K562 (cell line): ENCODE measurements around the gene ERMARD. TPM values are rescaled to one million over a fixed set of nuclear protein-coding genes. Genes with fewer than 3 reads are reported as not detected.

Source experiments
- CBFA2T2 ChIP-seq: fragments of 450-650 bp; conservative IDR thresholded peaks from 2 replicates; pipeline ENCODE4 v1.6.1; 2017; ENCODE audit warnings: mild to moderate bottlenecking
- E2F1 ChIP-seq: sonication (generic); formaldehyde crosslinking; IDR thresholded peaks from 2 replicates; pipeline ENCODE4 v1.8.1; 2023; ENCODE audit warnings: mild to moderate bottlenecking, missing genetic modification reagents, moderate library complexity
- E2F8 ChIP-seq: fragments of 450-650 bp; IDR thresholded peaks from 2 replicates; pipeline ENCODE4 v1.7.1; 2018; ENCODE audit warnings: mild to moderate bottlenecking, low read depth; ENCODE audit not compliant: partially characterized antibody
- ETS2 ChIP-seq: IDR thresholded peaks from 2 replicates; pipeline ENCODE4 v1.6.1; 2016; ENCODE audit warnings: borderline replicate concordance, missing genetic modification characterization, mild to moderate bottlenecking, moderate library complexity, missing compliant biosample characterization; ENCODE audit not compliant: poor library complexity, severe bottlenecking
- GTF2A2 ChIP-seq: IDR thresholded peaks from 2 replicates; pipeline ENCODE4 v1.6.1; 2016; ENCODE audit warnings: mild to moderate bottlenecking, missing genetic modification characterization, missing compliant biosample characterization
- HDAC2 ChIP-seq: fragments of 450-650 bp; IDR thresholded peaks from 2 replicates; pipeline ENCODE4 v1.6.1; 2016; ENCODE audit warnings: mild to moderate bottlenecking
- HDAC6 ChIP-seq: IDR thresholded peaks from 2 replicates; pipeline ENCODE4 v1.6.1; 2012; ENCODE audit warnings: low read depth, mild to moderate bottlenecking, control low read depth, inconsistent platforms, low read length, moderate library complexity
- KHSRP ChIP-seq: fragments of 450-650 bp; IDR thresholded peaks from 2 replicates; pipeline ENCODE4 v1.6.1; 2017
- KLF10 ChIP-seq: fragments of 250-450 bp; sonication (Bioruptor Pico); IDR thresholded peaks from 2 replicates; pipeline ENCODE4 v1.6.1; 2021; ENCODE audit warnings: matching md5 sums
- MCM2 ChIP-seq: fragments of 450-650 bp; IDR thresholded peaks from 2 replicates; pipeline ENCODE4 v1.6.1; 2017; ENCODE audit warnings: low read depth, mild to moderate bottlenecking
- MEF2A ChIP-seq: IDR thresholded peaks from 2 replicates; pipeline ENCODE4 v1.6.1; 2011; ENCODE audit warnings: low read depth, mild to moderate bottlenecking, low read length, moderate library complexity; ENCODE audit not compliant: control insufficient read depth
- MTA3 ChIP-seq: fragments of 450-650 bp; formaldehyde crosslinking; IDR thresholded peaks from 2 replicates; pipeline ENCODE4 v1.6.1; 2017; ENCODE audit warnings: mild to moderate bottlenecking, borderline replicate concordance
- RAD21 ChIP-seq, 2 experiments: fragments of 250-450 bp in 1 of 2; fragments of 450-650 bp in 1 of 2; sonication (Bioruptor Pico) in 1 of 2; formaldehyde crosslinking in 1 of 2; IDR thresholded peaks in 1 of 2; conservative IDR thresholded peaks in 1 of 2; 2 replicates each; pipeline versions ENCODE4 v1.4.0 to v1.8.0; 2020 to 2022; ENCODE audit warnings: mild to moderate bottlenecking in 2 of 2, moderate library complexity in 1 of 2
- SNAPC5 ChIP-seq: fragments of 250-450 bp; sonication (Bioruptor Pico); IDR thresholded peaks from 2 replicates; pipeline ENCODE4 v1.8.0; 2021; ENCODE audit warnings: moderate library complexity, mild to moderate bottlenecking, inconsistent platforms
- SPI1 ChIP-seq: IDR thresholded peaks from 2 replicates; pipeline ENCODE4 v1.6.1; 2011; ENCODE audit warnings: low read depth, low read length, control low read depth, borderline replicate concordance
- U2AF2 ChIP-seq: fragments of 200-400 bp; formaldehyde crosslinking; optimal IDR thresholded peaks from 2 replicates; pipeline ENCODE3; 2017; ENCODE audit warnings: low read depth, mild to moderate bottlenecking, low read length
- USF2 ChIP-seq: sonication (generic); formaldehyde crosslinking; IDR thresholded peaks from 2 replicates; pipeline ENCODE4 v1.5.0; 2020; ENCODE audit warnings: missing genetic modification reagents
- ZFX ChIP-seq: sonication (generic); formaldehyde crosslinking; IDR thresholded peaks from 2 replicates; pipeline ENCODE4 v1.8.0; 2022; ENCODE audit warnings: mild to moderate bottlenecking, missing genetic modification reagents, moderate library complexity
- ZNF146 ChIP-seq: IDR thresholded peaks from one replicate; pipeline ENCODE4 v1.6.1; 2018; ENCODE audit warnings: missing compliant biosample characterization; ENCODE audit not compliant: unreplicated experiment
- ZNF175 ChIP-seq: fragments of 200-800 bp; sonication (Bioruptor generic); IDR thresholded peaks from 2 replicates; pipeline ENCODE4 v1.6.1; 2016; ENCODE audit warnings: low read depth, mild to moderate bottlenecking, missing genetic modification characterization, missing compliant biosample characterization
- ZNF41 ChIP-seq: fragments of 250-450 bp; sonication (Bioruptor Pico); conservative IDR thresholded peaks from 2 replicates; pipeline ENCODE4 v1.4.0; 2020; ENCODE audit warnings: mild to moderate bottlenecking
- ZNF436 ChIP-seq: fragments of 250-450, 450-650 bp; sonication (Bioruptor Pico); formaldehyde crosslinking; IDR thresholded peaks from 2 replicates; pipeline ENCODE4 v1.7.0; 2020; ENCODE audit warnings: mild to moderate bottlenecking
- ZZZ3 ChIP-seq: fragments of 450-650 bp; IDR thresholded peaks from 2 replicates; pipeline ENCODE4 v1.6.1; 2016; ENCODE audit warnings: antibody characterized with exemption, mild to moderate bottlenecking, moderate library complexity
- polyA plus RNA-seq, 8 experiments: library from polyadenylated mRNA; depleted of rRNA in 4 of 8; stranded (reverse) in 5 of 8; unstranded in 3 of 8; fragments of >200 nt; fragmentation: Nextera tagmentation in 2 of 8; fragmentation: Illumina TruSeq in 1 of 8; extraction: Ambion mirVana in 2 of 8; extraction: Trizol in 1 of 8; gene quantifications; 2 replicates each; pipeline versions ENCODE4 v1.2.1 to v1.2.3, GENCODE V29; 2011 to 2014; ENCODE audit warnings: inconsistent platforms in 1 of 8, missing spikeins in 1 of 8
- total RNA-seq, 7 experiments: library from RNA; depleted of rRNA in 6 of 7; stranded (reverse); fragments of >200 nt in 6 of 7; fragmentation: Illumina TruSeq in 2 of 7; extraction: Trizol in 2 of 7; gene quantifications; 2 replicates each; pipeline versions ENCODE4 v1.2.1 to v1.2.3, GENCODE V29; 2011 to 2021; ENCODE audit warnings: low replicate concordance in 1 of 7

The ERMARD gene
- total and polyA plus RNA-seq, 9 of the 15 experiments (the other 6 are each of a cell fraction or from before 2014, with no cell fraction given): 14.5 to 68.6 (median 27.7) TPM

- peak; percentile 81 for TF ChIP-seq E2F1
- no peak for TF ChIP-seq ZZZ3
- no peak for TF ChIP-seq ETS2
- TF ChIP-seq KHSRP: no peak
- TF ChIP-seq GTF2A2: no peak
- no peak for TF ChIP-seq SNAPC5 (CRISPR knock-in tag)
- TF ChIP-seq HDAC2: peak; percentile 81
- no peak for TF ChIP-seq U2AF2
- no peak for TF ChIP-seq USF2 (CRISPR knock-in tag)
- peak; percentile 91 for TF ChIP-seq MTA3
- no peak for TF ChIP-seq CBFA2T2
- no peak for TF ChIP-seq MEF2A
- peak; percentile 97 for TF ChIP-seq ZFX (CRISPR knock-in tag)
- peak; percentile 55; the same call in 1 of the 2 replicates for TF ChIP-seq SPI1
- no peak for TF ChIP-seq ZNF41 (CRISPR knock-in tag)
- TF ChIP-seq MCM2: no peak
- no peak for TF ChIP-seq RAD21 (CRISPR knock-in tag; conservative IDR thresholded peaks at IDR 0.05 in 1 of 2, IDR thresholded peaks at IDR 0.05 in 1 of 2)
- TF ChIP-seq HDAC6: no peak
- no peak for TF ChIP-seq ZNF146
- no peak for TF ChIP-seq ZNF175 (CRISPR knock-in tag)
- no peak for TF ChIP-seq KLF10 (CRISPR knock-in tag)
- TF ChIP-seq E2F8: peak; percentile 76
- TF ChIP-seq ZNF436 (CRISPR knock-in tag): peak; percentile 14; the same call in 1 of the 2 replicates
These were observed 49.2 kb upstream of the ERMARD start, which contains the start of the genes C6orf120 and WDR27 (continued) for GRCh38 chr6:169701954-169702839.
